Aorta (tissue), 5 donors: Measurements from ENCODE around the gene KLHL25. TPM values are rescaled to one million over a fixed set of nuclear protein-coding genes. Genes with fewer than 3 reads are reported as not detected.

Experiments
- ATAC-seq: fragments of 200-7000 bp; cut with Tn5 transposase; one replicate; pipeline ENCODE4 v1.9.1; 2022; ENCODE audit warnings: moderate library complexity; ENCODE audit not compliant: low FRiP score
- DNase-seq, 2 donors: peaks; one replicate each; pipeline ENCODE4 v3.0.0-alpha.2; 2020
- H3K27ac ChIP-seq, 2 donors: one replicate each; pipeline ENCODE4 v1.5.1; 2013; ENCODE audit warnings: low read length in 2 of 2, mild to moderate bottlenecking in 2 of 2, moderate library complexity in 2 of 2, control low read depth in 1 of 2, inconsistent platforms in 1 of 2, low read depth in 1 of 2
- H3K27me3 ChIP-seq, 2 donors: one replicate each; pipeline ENCODE4 v1.6.1; 2013; ENCODE audit warnings: control low read depth in 1 of 2, low read length in 1 of 2, mild to moderate bottlenecking in 1 of 2, moderate library complexity in 1 of 2; ENCODE audit not compliant: insufficient read depth in 2 of 2, control insufficient read depth in 1 of 2
- H3K36me3 ChIP-seq, 2 donors: one replicate each; pipeline ENCODE4 v1.6.1; 2013; ENCODE audit warnings: control low read depth in 1 of 2, low read length in 1 of 2, mild to moderate bottlenecking in 1 of 2; ENCODE audit not compliant: insufficient read depth in 2 of 2, control insufficient read depth in 1 of 2
- H3K4me1 ChIP-seq, 2 donors: one replicate each; pipeline ENCODE4 v1.6.1; 2013; ENCODE audit warnings: low read length in 2 of 2, control low read depth in 1 of 2, mild to moderate bottlenecking in 1 of 2, moderate library complexity in 1 of 2; ENCODE audit not compliant: insufficient read depth in 2 of 2, control insufficient read depth in 1 of 2
- H3K4me3 ChIP-seq, 2 donors: one replicate each; pipeline ENCODE4 v1.5.1; 2013; ENCODE audit warnings: low read length in 2 of 2, control low read depth in 1 of 2, mild to moderate bottlenecking in 1 of 2
- H3K9me3 ChIP-seq: one replicate; pipeline ENCODE4 v1.6.1; 2013; ENCODE audit warnings: mild to moderate bottlenecking, low read length; ENCODE audit not compliant: control insufficient read depth
- WGBS, 2 donors: extraction: QIAGEN DNeasy Blood & Tissue Kit; methylation state at CpG; one replicate each; pipeline ENCODE4 v1.1.7; 2013; 5-methylcytosine and 5-hydroxymethylcytosine counted together
- intact Hi-C, 2 donors: fragments of 100-400 bp; cut with DNase I; formaldehyde crosslinking; loops; one replicate each; pipeline versions ENCODE4 v1.14.2 to v1.15.0; 2022
- polyA plus RNA-seq, 2 donors: library from polyadenylated mRNA; stranded (reverse); fragments of 200-250 nt; gene quantifications; one replicate each; pipeline ENCODE4 v1.2.3, GENCODE V29; 2013
- total RNA-seq, 2 donors: library from RNA; stranded (reverse); fragmentation: NEBNext Ultra II Directional; extraction: Animal tissue kit (Norgen Biotek cat#: 25700); gene quantifications; one replicate each; pipeline ENCODE4 v1.2.1, GENCODE V29; 2021
- donor health status: healthy with polysubstance abuse.
- donor health status: Bipolar disorder and iron deficiency.
- donor health status: DM: no; HTN: no; CAD: no.
- donor health status: DM: no; HTN: no; CAD: no.
- donor health status: DM: yes; HTN: yes; CAD: no.

The KLHL25 gene
- total and polyA plus RNA-seq, 4 donors, result 1.8 to 9.2 (median 5.6) TPM

- intact Hi-C loops, result loop anchor here in 1 of 2 donors (2.0 to 5.0 kb wide), 2 partner anchors 43 to 67 kb away; no protein-coding TSS in a partner anchor
- no peak for ATAC-seq
- no peaks in the 10 kb centered on the region for H3K9me3 ChIP-seq
- DNase-seq, result peak in 1 of 2 donors; percentile 32
- no peaks in the 10 kb centered on the region for H3K27me3 ChIP-seq
- WGBS, 2 donors, result 53 to 56% methylated on average over 15 of the region's 15 CpGs
- no peaks in the 10 kb centered on the region for H3K4me1 ChIP-seq
- H3K27ac ChIP-seq, result no peak overlapping the region
- H3K36me3 ChIP-seq, result no peaks in the 10 kb centered on the region
- H3K4me3 ChIP-seq, result peak overlapping the region in 1 of 2 donors; percentile 55
Measured at GRCh38 chr15:85795337-85796305, 896 bp upstream of the KLHL25 start.

- peak; percentile 62 for ATAC-seq
- H3K4me3 ChIP-seq, result peak overlapping the region; percentile 71 to 92
- no peaks in the 10 kb centered on the region for H3K9me3 ChIP-seq
- no peaks in the 10 kb centered on the region for H3K27me3 ChIP-seq
- no peaks in the 10 kb centered on the region for H3K36me3 ChIP-seq
- DNase-seq, result peak in 1 of 2 donors; percentile 85
- H3K4me1 ChIP-seq, result no peaks in the 10 kb centered on the region
- H3K27ac ChIP-seq, result peak overlapping the region; percentile 53 to 85
- intact Hi-C loops, result loop anchor here in 1 of 2 donors (2.0 kb wide), 1 partner anchor 65 kb away; no protein-coding TSS in a partner anchor
- 1% methylated on average over 56 of the region's 56 CpGs for WGBS, 2 donors
Measured at GRCh38 chr15:85793641-85794597, 806 bp downstream of the KLHL25 start.

DNA sequence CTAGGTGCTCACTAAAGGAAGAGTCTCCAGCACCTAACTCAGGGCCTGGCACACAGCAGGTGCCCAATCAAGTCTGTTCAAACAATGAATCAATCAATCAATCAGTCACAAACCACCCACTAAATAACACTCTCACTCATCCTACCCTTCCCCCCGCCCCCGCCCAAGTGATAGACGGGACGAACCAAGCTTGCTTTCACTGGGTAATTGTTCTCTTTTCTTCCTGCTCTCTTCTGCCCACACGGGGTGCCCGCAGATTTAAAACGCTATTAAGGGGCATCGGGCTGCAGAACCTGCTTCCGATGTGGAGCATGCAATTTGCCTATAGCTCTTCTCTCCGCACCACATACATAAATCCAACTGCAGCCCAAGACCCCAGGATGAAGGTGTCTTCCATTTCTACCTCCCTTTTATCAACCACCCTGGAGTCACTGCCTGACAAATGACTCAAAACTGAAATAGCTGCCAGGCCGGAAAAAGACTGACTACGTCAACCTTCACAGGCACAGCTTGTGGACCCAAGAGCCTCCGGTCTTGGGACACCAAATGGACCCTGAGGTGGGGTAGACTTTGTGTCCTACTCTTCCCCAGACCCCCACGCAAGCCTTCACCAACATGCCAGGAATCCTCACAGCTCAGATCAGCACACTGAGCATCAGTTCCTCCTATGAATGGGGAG lies 1.7 kb downstream of the KLHL25 start:
- no peaks in the 10 kb centered on the region for H3K4me1 ChIP-seq
- ATAC-seq (no peak), DNase-seq (peak in 1 of 2 donors; percentile 64)
- no peak overlapping the region for H3K27ac ChIP-seq
- H3K27me3 ChIP-seq, result no peaks in the 10 kb centered on the region
- no peaks in the 10 kb centered on the region for H3K9me3 ChIP-seq
- H3K4me3 ChIP-seq, result peak overlapping the region; percentile 71 to 92
- intact Hi-C loops, result no loop called here
- WGBS, 2 donors, result 58 to 59% methylated on average over 14 of the region's 14 CpGs
- H3K36me3 ChIP-seq, result no peaks in the 10 kb centered on the region

GRCh38 chr15:85792102-85792731 lies 2.5 kb downstream of the KLHL25 start:
- H3K4me3 ChIP-seq, result no peak overlapping the region
- no peaks in the 10 kb centered on the region for H3K9me3 ChIP-seq
- no peaks in the 10 kb centered on the region for H3K36me3 ChIP-seq
- WGBS, 2 donors, result 96% methylated on average over 4 of the region's 4 CpGs
- no peaks in the 10 kb centered on the region for H3K27me3 ChIP-seq
- ATAC-seq (no peak), DNase-seq (peak in 1 of 2 donors; percentile 39)
- H3K4me1 ChIP-seq, result no peaks in the 10 kb centered on the region
- H3K27ac ChIP-seq, result no peak overlapping the region
- intact Hi-C loops, result no loop called here

- WGBS, 2 donors, result 94% methylated on average over 7 of the region's 7 CpGs
- Histone ChIP-seq H3K4me1 (no peaks in the 10 kb centered on the region), H3K36me3 (no peaks in the 10 kb centered on the region), H3K27me3 (no peaks in the 10 kb centered on the region), H3K27ac (no peak overlapping the region), H3K4me3 (no peak overlapping the region), H3K9me3 (no peaks in the 10 kb centered on the region)
- intact Hi-C loops, result no loop called here
- DNase-seq (peak in 1 of 2 donors; percentile 51), ATAC-seq (no peak)
Measured at GRCh38 chr15:85789496-85789875, 5.2 kb downstream of the KLHL25 start.

DNA sequence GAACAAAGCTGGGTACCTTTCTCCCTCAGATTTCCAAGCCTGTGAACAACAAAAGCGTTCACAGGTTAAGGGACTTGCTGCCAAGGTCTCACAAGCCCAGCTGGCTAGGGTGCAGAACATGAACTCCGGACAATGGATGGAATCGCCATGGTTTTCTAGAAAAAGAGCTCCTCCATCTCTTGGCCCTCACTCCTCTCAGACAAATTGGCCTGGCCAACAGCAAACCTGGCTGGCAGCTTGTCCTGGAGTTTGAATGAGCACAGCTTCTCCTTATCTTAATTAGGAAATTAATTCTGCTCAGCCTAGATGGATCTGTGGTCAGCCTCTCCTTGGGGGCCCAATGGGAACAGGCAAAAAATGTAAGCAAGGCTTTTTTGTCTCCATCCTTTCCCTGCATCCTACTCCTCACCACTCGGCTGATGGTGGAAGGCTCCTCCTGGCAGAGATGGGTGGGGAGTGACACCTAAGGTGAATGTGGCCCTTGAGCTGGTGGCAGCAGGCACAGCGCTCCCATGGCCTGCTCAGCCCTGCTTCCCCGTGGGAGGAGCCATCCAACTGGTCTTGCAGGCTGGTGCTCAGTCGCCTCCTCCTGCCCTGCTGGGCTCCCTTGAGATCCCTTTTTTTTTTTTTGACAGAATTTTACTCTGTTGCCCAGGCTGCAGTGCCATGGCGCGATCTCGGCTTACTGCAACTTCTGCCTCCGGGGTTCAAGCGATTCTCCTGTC lies 5.8 kb downstream of the KLHL25 start:
- no peak overlapping the region for H3K4me3 ChIP-seq
- no peak overlapping the region for H3K27ac ChIP-seq
- H3K27me3 ChIP-seq, result no peaks in the 10 kb centered on the region
- H3K36me3 ChIP-seq, result no peaks in the 10 kb centered on the region
- 81% methylated on average over 12 of the region's 12 CpGs for WGBS, 2 donors
- intact Hi-C loops, result no loop called here
- ATAC-seq (no peak), DNase-seq (peak in 1 of 2 donors; percentile 67)
- no peaks in the 10 kb centered on the region for H3K4me1 ChIP-seq
- H3K9me3 ChIP-seq, result no peaks in the 10 kb centered on the region

GRCh38 chr15:85786781-85787114 lies 8.0 kb downstream of the KLHL25 start:
- H3K9me3 ChIP-seq, result no peaks in the 10 kb centered on the region
- no peaks in the 10 kb centered on the region for H3K36me3 ChIP-seq
- H3K4me1 ChIP-seq, result no peaks in the 10 kb centered on the region
- ATAC-seq (no peak), DNase-seq (no peak)
- H3K4me3 ChIP-seq, result no peak overlapping the region
- H3K27me3 ChIP-seq, result no peaks in the 10 kb centered on the region
- no peak overlapping the region for H3K27ac ChIP-seq
- whole genome bisulfite sequencing, 2 donors, result 78 to 88% methylated on average over 3 of the region's 3 CpGs
- intact Hi-C loops, result no loop called here
